GM23248 (cell line): ENCODE results near the gene MAPT. TPM values are rescaled to one million over a fixed set of nuclear protein-coding genes. Genes with fewer than 3 reads are reported as not detected.

Source experiments
- DNase-seq: peaks from one replicate; pipeline ENCODE4 v3.0.0-alpha.2; 2015
- H2AFZ ChIP-seq: fragments of 200-600 bp; sonication (generic); 2 replicates; pipeline ENCODE4 v1.6.1; 2016; ENCODE audit warnings: antibody characterized with exemption
- H3F3A ChIP-seq: fragments of 200-600 bp; sonication (generic); 2 replicates; pipeline ENCODE4 v1.6.1; 2016; ENCODE audit warnings: mild to moderate bottlenecking, antibody characterized with exemption, mixed run types; ENCODE audit not compliant: insufficient read depth
- H3K27ac ChIP-seq: fragments of 200-600 bp; sonication (generic); 2 replicates; pipeline ENCODE4 v1.5.1; 2016; ENCODE audit warnings: mild to moderate bottlenecking
- H3K27me3 ChIP-seq: fragments of 200-600 bp; sonication (generic); replicated peaks from 2 replicates; pipeline ENCODE4 v1.6.1; 2016; ENCODE audit warnings: mild to moderate bottlenecking; ENCODE audit not compliant: insufficient read depth
- H3K36me3 ChIP-seq: fragments of 200-600 bp; sonication (generic); 2 replicates; pipeline ENCODE4 v1.6.1; 2016; ENCODE audit warnings: low read depth, mild to moderate bottlenecking
- H3K4me1 ChIP-seq: fragments of 200-600 bp; sonication (generic); 2 replicates; pipeline ENCODE4 v1.6.1; 2016; ENCODE audit warnings: mild to moderate bottlenecking; ENCODE audit not compliant: insufficient read depth
- H3K4me2 ChIP-seq: fragments of 200-600 bp; sonication (generic); one replicate; pipeline ENCODE4 v1.6.1; 2016; ENCODE audit warnings: mild to moderate bottlenecking; ENCODE audit not compliant: unreplicated experiment
- H3K4me3 ChIP-seq: fragments of 200-600 bp; sonication (generic); 2 replicates; pipeline ENCODE4 v1.5.1; 2016; ENCODE audit warnings: mild to moderate bottlenecking
- H3K79me2 ChIP-seq: fragments of 200-600 bp; sonication (generic); 2 replicates; pipeline ENCODE4 v1.6.1; 2016; ENCODE audit warnings: mild to moderate bottlenecking; ENCODE audit not compliant: insufficient read depth
- H3K9ac ChIP-seq: fragments of 200-600 bp; sonication (generic); 2 replicates; pipeline ENCODE4 v1.6.1; 2016; ENCODE audit warnings: mild to moderate bottlenecking
- H3K9me2 ChIP-seq: fragments of 200-600 bp; sonication (generic); 2 replicates; pipeline ENCODE4 v1.6.1; 2016; ENCODE audit warnings: mixed run types, mild to moderate bottlenecking, moderate library complexity; ENCODE audit not compliant: insufficient read depth
- H3K9me3 ChIP-seq: fragments of 200-600 bp; sonication (generic); one replicate; pipeline ENCODE4 v1.6.1; 2017; ENCODE audit warnings: low read depth
- H4K20me1 ChIP-seq: fragments of 200-600 bp; sonication (generic); 2 replicates; pipeline ENCODE4 v1.6.0; 2016; ENCODE audit not compliant: insufficient read depth
- EZH2 ChIP-seq: fragments of 200-600 bp; sonication (generic); IDR thresholded peaks from 2 replicates; pipeline ENCODE4 v1.6.1; 2018; ENCODE audit warnings: antibody characterized with exemption, mild to moderate bottlenecking; ENCODE audit not compliant: insufficient read depth, poor library complexity, severe bottlenecking
- EZH2phosphoT487 ChIP-seq: fragments of 200-600 bp; sonication (generic); IDR thresholded peaks from 2 replicates; pipeline ENCODE4 v1.6.1; 2018; ENCODE audit warnings: antibody characterized with exemption, moderate library complexity, mild to moderate bottlenecking, low read depth; ENCODE audit not compliant: insufficient read depth
- WGBS, 2 experiments: methylation state at CpG; one replicate each; pipeline ENCODE4 v1.1.6; 2015 to 2017; ENCODE audit warnings: low lambda C conversion rate in 2 of 2, low coverage in 1 of 2; ENCODE audit errors: missing lambda C conversion rate in 2 of 2; 5-methylcytosine and 5-hydroxymethylcytosine counted together
- in situ Hi-C: fragments of 300-500 bp; cut with MboI; formaldehyde crosslinking; loops from 2 replicates; pipeline ENCODE4 v1.15.0; 2020
- polyA plus RNA-seq: library from polyadenylated mRNA; unstranded; fragments of >200 nt; fragmentation: Nextera tagmentation; extraction: Ambion mirVana; gene quantifications from 2 replicates; pipeline ENCODE4 v1.2.1, GENCODE V29; 2016
- total RNA-seq: library from RNA; depleted of rRNA; stranded (reverse); fragments of >200 nt; shearing (Covaris generic); gene quantifications from 2 replicates; pipeline ENCODE4 v1.2.3, GENCODE V29; 2014

The MAPT gene
- total and polyA plus RNA-seq, 2 experiments from 2014 or later = 0.06 TPM; not detected in 1

DNA sequence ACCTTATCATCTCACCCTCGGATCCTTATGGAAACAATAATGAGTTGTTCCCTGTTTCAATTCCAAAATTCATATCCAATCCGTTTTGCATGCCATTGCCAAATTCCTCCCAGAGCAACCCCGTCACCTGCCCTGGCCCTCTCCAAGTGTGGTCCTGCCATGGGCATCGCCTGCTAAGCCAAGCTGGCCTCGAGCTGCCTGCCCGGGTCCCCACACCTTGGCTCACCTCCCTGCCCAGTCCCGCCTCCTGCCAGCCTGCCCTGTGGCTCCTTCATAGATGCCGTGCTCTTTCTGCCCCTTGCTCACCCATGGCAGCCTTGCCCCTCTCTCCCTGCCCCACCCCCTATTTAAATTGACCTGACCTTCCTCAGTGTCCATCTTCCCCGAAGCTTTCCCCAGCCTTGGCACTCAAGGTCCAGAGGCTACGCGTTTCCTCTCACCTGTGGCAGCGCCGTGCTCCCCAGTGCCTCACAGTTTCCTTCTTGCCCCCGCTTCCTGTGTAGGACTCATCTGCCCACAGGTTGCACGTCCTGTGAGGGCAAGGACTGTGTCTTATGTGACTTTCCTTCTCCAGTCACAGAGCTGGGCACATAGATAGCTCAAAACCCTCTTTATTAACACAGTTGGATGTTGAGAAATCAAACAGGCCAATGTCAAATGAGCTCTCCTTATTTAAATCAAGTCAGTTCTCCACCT, 12.7 kb downstream of the MAPT start:
- no peak overlapping the region for H3K4me3 ChIP-seq
- no peak overlapping the region for H3K4me2 ChIP-seq
- WGBS, 2 experiments = 57 to 58% methylated on average over 13 to 15 of the region's 15 CpGs
- no peak overlapping the region for H2AFZ ChIP-seq
- no peaks in the 10 kb centered on the region for H4K20me1 ChIP-seq
- H3K27ac ChIP-seq = no peak overlapping the region
- DNase-seq = no peak
- no peaks in the 10 kb centered on the region for H3F3A ChIP-seq
- H3K27me3 ChIP-seq = peaks cover 48% of the 10 kb centered on the region
- H3K4me1 ChIP-seq = no peaks in the 10 kb centered on the region
- H3K79me2 ChIP-seq = no peaks in the 10 kb centered on the region
- TF ChIP-seq EZH2phosphoT487 (no peak), EZH2 (no peak)
- no peaks in the 10 kb centered on the region for H3K9me2 ChIP-seq
- H3K9me3 ChIP-seq = no peaks in the 10 kb centered on the region
- no peak overlapping the region for H3K9ac ChIP-seq
- in situ Hi-C loops = no loop called here
- H3K36me3 ChIP-seq = no peaks in the 10 kb centered on the region

DNA sequence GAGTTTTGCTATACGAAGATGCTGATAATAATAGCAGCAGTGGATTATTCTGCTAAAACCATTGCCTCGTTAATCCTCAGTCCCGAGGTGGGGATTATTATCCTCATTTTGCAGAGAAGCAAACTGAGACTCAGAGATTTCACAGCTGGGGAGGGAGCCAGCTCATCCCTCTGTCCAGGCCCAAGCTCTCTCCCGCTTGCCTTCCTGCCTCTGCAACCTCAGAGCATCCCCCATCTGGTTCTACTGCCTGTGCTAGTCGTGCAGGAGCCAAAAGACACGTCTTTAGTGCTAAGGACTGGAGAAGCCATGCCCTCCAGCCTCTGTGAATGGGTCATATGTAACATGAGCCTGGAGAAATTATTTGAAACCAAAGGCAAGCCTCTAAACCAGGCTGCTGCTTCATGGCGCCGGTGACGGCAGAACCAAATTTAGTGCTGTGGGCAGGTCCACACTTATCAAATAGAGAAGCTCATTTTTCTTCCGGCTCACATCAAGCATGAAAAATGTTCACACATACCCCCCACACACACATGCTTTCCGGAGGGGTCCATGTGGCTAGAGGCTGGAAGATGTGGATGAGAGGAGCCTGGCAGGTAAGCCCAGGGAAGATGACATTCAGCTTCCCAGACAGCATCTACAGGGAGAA, 13.5 kb downstream of the MAPT start:
- WGBS, 2 experiments = 47 to 50% methylated on average over 11 of the region's 11 CpGs
- H3K4me1 ChIP-seq = no peaks in the 10 kb centered on the region
- peaks cover 40% of the 10 kb centered on the region for H3K27me3 ChIP-seq
- no peak overlapping the region for H2AFZ ChIP-seq
- in situ Hi-C loops = no loop called here
- H3K9me3 ChIP-seq = no peaks in the 10 kb centered on the region
- no peaks in the 10 kb centered on the region for H3K79me2 ChIP-seq
- H3K4me2 ChIP-seq = no peak overlapping the region
- no peak for DNase-seq
- H3K9me2 ChIP-seq = no peaks in the 10 kb centered on the region
- H3F3A ChIP-seq = no peaks in the 10 kb centered on the region
- no peak overlapping the region for H3K9ac ChIP-seq
- H3K27ac ChIP-seq = no peak overlapping the region
- no peaks in the 10 kb centered on the region for H3K36me3 ChIP-seq
- TF ChIP-seq EZH2 (no peak), EZH2phosphoT487 (no peak)
- H3K4me3 ChIP-seq = no peak overlapping the region
- H4K20me1 ChIP-seq = no peaks in the 10 kb centered on the region

DNA sequence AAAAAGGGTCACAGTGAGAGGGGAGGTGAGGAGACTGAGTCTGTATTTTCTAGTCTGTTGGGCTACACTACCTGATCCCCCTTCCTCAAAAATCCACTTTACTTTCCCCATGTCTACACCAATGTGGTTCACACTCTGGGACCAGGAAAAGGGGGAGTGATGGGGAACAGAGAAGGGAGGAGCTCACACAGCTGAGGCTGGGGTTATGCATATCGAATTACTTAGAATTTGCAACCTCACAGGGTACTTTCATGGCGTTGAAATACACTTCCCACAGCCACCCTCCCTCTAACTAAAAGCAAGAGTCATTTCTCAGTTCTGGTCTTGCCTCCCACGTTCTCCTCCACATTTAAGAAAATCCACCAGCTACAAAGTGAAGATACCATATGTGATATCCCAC, 14.1 kb downstream of the MAPT start:
- in situ Hi-C loops = no loop called here
- WGBS, 2 experiments = 49 to 54% methylated on average over 3 of the region's 3 CpGs
- Histone ChIP-seq H3F3A (no peaks in the 10 kb centered on the region), H3K4me3 (no peak overlapping the region), H3K79me2 (no peaks in the 10 kb centered on the region), H3K4me1 (no peaks in the 10 kb centered on the region), H3K9me3 (no peaks in the 10 kb centered on the region), H3K27me3 (peaks cover 40% of the 10 kb centered on the region), H4K20me1 (no peaks in the 10 kb centered on the region), H3K9ac (no peak overlapping the region), H2AFZ (no peak overlapping the region), H3K27ac (no peak overlapping the region), H3K4me2 (no peak overlapping the region), H3K9me2 (no peaks in the 10 kb centered on the region), H3K36me3 (no peaks in the 10 kb centered on the region)
- no peak for TF ChIP-seq EZH2phosphoT487
- TF ChIP-seq EZH2 = no peak
- no peak for DNase-seq

DNA sequence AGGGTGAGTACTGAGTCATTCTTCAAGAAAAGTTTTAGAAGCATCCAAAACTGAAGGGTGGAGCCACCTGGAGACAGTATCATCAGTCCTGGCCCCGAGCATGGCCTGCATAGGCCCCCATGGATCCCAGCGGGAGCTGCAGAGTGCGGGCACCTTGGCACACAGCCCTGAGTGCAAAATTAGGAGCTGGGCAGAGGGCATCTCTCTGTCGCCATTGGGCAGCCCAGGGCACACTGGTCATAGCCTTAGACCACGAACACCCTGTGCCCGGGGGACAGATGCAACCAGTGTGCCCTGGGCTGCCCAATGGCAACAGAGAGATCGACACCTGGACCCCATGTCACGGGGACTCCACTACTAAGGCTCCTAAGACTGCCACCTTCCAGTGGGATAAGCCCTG, 14.6 kb downstream of the MAPT start:
- H2AFZ ChIP-seq = no peak overlapping the region
- no peaks in the 10 kb centered on the region for H3K4me1 ChIP-seq
- peaks cover 40% of the 10 kb centered on the region for H3K27me3 ChIP-seq
- no peaks in the 10 kb centered on the region for H3K79me2 ChIP-seq
- no peaks in the 10 kb centered on the region for H4K20me1 ChIP-seq
- no peaks in the 10 kb centered on the region for H3K9me2 ChIP-seq
- in situ Hi-C loops = no loop called here
- no peak overlapping the region for H3K4me2 ChIP-seq
- H3K9me3 ChIP-seq = no peaks in the 10 kb centered on the region
- 49 to 54% methylated on average over 8 of the region's 8 CpGs for WGBS, 2 experiments
- no peaks in the 10 kb centered on the region for H3F3A ChIP-seq
- no peak overlapping the region for H3K4me3 ChIP-seq
- H3K9ac ChIP-seq = no peak overlapping the region
- no peak for DNase-seq
- TF ChIP-seq EZH2 = no peak
- no peak for TF ChIP-seq EZH2phosphoT487
- no peak overlapping the region for H3K27ac ChIP-seq
- H3K36me3 ChIP-seq = no peaks in the 10 kb centered on the region
